ENCODE results near the gene GART. TPM values are rescaled to one million over a fixed set of nuclear protein-coding genes. Genes with fewer than 3 reads are reported as not detected.

The GART gene
- total RNA-seq, 2 experiments from 2014 or later, result 104 to 198 TPM

GRCh38 chr21:33561373-33561772 lies 19.5 kb upstream of the GART start:
- BruUV-seq (replicated peaks), result no TSS peak
- no peak overlapping the region for H3K4me3 ChIP-seq (ENCODE audit: low read depth, low read length, poor library complexity, severe bottlenecking)
- ChIA-PET POLR2A (no interaction called here), CTCF (ENCODE audit: unreplicated experiment) (no interaction called here)
- DNase-seq (ENCODE audit: low spot score), result no peak
- no peak for TF ChIP-seq CTCF (conservative IDR thresholded peaks at IDR 0.05; ENCODE audit: low read length)
- no peak for TF ChIP-seq EZH2phosphoT487 (IDR thresholded peaks at IDR 0.05; ENCODE audit: borderline replicate concordance, low read depth, low read length)
- peaks cover 97% of the 10 kb centered on the region for H3K79me2 ChIP-seq (ENCODE audit: insufficient read depth, low read depth, low read length)
- intact Hi-C loops (cut with micrococcal nuclease; ENCODE audit: unreplicated experiment), result no loop called here
- peaks cover 97% of the 10 kb centered on the region for H3K36me3 ChIP-seq (ENCODE audit: insufficient read depth, low read length)
- H3K9me2 ChIP-seq (ENCODE audit: insufficient read depth, low read length), result no peaks in the 10 kb centered on the region
- no peaks in the 10 kb centered on the region for H3K4me1 ChIP-seq (ENCODE audit: insufficient read depth, low read length, poor library complexity, severe bottlenecking)
- H3K27ac ChIP-seq (ENCODE audit: low read depth, low read length, poor library complexity, severe bottlenecking), result no peak overlapping the region
- H2AFZ ChIP-seq (ENCODE audit: low read length), result no peak overlapping the region
- H4K20me1 ChIP-seq (ENCODE audit: insufficient read depth, low read length), result peaks cover 28% of the 10 kb centered on the region
- H3K9me3 ChIP-seq (ENCODE audit: low read length), result no peaks in the 10 kb centered on the region
- no peak overlapping the region for H3K4me2 ChIP-seq (ENCODE audit: low read length)

DNA sequence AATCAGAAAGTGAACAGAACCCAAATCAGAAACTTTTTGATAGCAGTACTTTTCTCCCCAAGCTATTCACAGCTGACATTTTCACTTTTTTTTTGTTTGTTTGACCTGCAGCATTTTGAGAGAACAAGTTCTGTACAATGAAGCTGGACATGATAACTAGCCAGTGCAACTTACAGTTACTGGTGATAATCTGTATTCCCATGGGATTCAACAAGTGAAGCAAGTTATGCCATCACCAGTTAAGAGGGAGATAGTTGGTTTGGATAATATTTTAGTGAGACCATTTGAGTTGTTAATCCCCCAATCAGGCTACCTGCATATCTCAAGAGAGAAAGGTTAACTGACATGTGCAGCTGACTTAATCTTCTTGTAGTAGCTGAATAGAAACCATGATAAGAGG lies 19.0 kb upstream of the GART start:
- DNase-seq (ENCODE audit: low spot score), result no peak
- Histone ChIP-seq H3K4me1 (ENCODE audit: insufficient read depth, low read length, poor library complexity, severe bottlenecking) (no peaks in the 10 kb centered on the region), H3K4me3 (ENCODE audit: low read depth, low read length, poor library complexity, severe bottlenecking) (no peak overlapping the region), H3K4me2 (ENCODE audit: low read length) (no peak overlapping the region), H4K20me1 (ENCODE audit: insufficient read depth, low read length) (peaks cover 30% of the 10 kb centered on the region), H3K27ac (ENCODE audit: low read depth, low read length, poor library complexity, severe bottlenecking) (no peak overlapping the region), H3K79me2 (ENCODE audit: insufficient read depth, low read depth, low read length) (peaks cover 97% of the 10 kb centered on the region), H3K9me3 (ENCODE audit: low read length) (no peaks in the 10 kb centered on the region), H3K36me3 (ENCODE audit: insufficient read depth, low read length) (peaks cover 99% of the 10 kb centered on the region), H3K9me2 (ENCODE audit: insufficient read depth, low read length) (no peaks in the 10 kb centered on the region), H2AFZ (ENCODE audit: low read length) (no peak overlapping the region)
- ChIA-PET POLR2A (no interaction called here), CTCF (ENCODE audit: unreplicated experiment) (no interaction called here)
- no peak for TF ChIP-seq CTCF (conservative IDR thresholded peaks at IDR 0.05; ENCODE audit: low read length)
- no peak for TF ChIP-seq EZH2phosphoT487 (IDR thresholded peaks at IDR 0.05; ENCODE audit: borderline replicate concordance, low read depth, low read length)
- intact Hi-C loops (cut with micrococcal nuclease; ENCODE audit: unreplicated experiment), result no loop called here
- no TSS peak for BruUV-seq (replicated peaks)

DNA sequence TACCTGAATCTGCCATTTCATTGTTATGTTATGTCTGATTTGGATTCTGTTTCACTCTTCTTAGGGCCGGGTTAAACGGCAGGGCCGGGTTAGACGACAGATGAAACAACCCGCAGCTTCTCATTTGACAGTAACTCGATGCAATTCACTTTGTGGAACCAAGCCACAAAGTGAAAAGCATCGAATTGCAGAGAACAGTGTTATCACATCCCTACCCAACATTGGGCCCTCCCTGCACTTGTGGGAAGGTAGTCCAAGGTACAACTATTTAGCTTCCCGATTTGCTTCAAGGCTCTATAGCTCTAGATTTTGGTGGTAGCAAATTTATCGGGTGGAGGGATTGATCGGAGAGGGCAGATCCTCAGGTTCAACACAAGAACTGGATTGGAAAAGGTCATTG lies 17.9 kb upstream of the GART start:
- H3K79me2 ChIP-seq (ENCODE audit: insufficient read depth, low read depth, low read length), result peaks cover 96% of the 10 kb centered on the region
- no peak for TF ChIP-seq CTCF (conservative IDR thresholded peaks at IDR 0.05; ENCODE audit: low read length)
- TF ChIP-seq EZH2phosphoT487 (IDR thresholded peaks at IDR 0.05; ENCODE audit: borderline replicate concordance, low read depth, low read length), result no peak
- intact Hi-C loops (cut with micrococcal nuclease; ENCODE audit: unreplicated experiment), result loop anchor here (2.0 kb wide), 1 partner anchor 29 kb away; no protein-coding TSS in a partner anchor
- H3K4me3 ChIP-seq (ENCODE audit: low read depth, low read length, poor library complexity, severe bottlenecking), result no peak overlapping the region
- no peaks in the 10 kb centered on the region for H3K9me3 ChIP-seq (ENCODE audit: low read length)
- no peak overlapping the region for H2AFZ ChIP-seq (ENCODE audit: low read length)
- H3K4me1 ChIP-seq (ENCODE audit: insufficient read depth, low read length, poor library complexity, severe bottlenecking), result no peaks in the 10 kb centered on the region
- no peak overlapping the region for H3K4me2 ChIP-seq (ENCODE audit: low read length)
- H3K27ac ChIP-seq (ENCODE audit: low read depth, low read length, poor library complexity, severe bottlenecking), result no peak overlapping the region
- peaks cover 99% of the 10 kb centered on the region for H3K36me3 ChIP-seq (ENCODE audit: insufficient read depth, low read length)
- BruUV-seq (replicated peaks), result no TSS peak
- DNase-seq (ENCODE audit: low spot score), result no peak
- no peaks in the 10 kb centered on the region for H3K9me2 ChIP-seq (ENCODE audit: insufficient read depth, low read length)
- peaks cover 39% of the 10 kb centered on the region for H4K20me1 ChIP-seq (ENCODE audit: insufficient read depth, low read length)
- CTCF ChIA-PET (ENCODE audit: unreplicated experiment), result interaction anchor here (0.6 kb wide), 1 partner anchor 80 kb away, joined by 3 read pairs; the partner anchor contains the start of gene TMEM50B
- POLR2A ChIA-PET, result interaction anchor here (0.9 kb wide), 1 partner anchor 24 kb away, joined by 6 read pairs; no protein-coding TSS in a partner anchor

Data from OCI-LY7 (cell line).